Breast epithelium (tissue), 3 donors: ENCODE measurements around the gene COX10.

Experiments
- CTCF ChIP-seq, 3 donors: fragments of 450-650 bp; IDR thresholded peaks; one replicate each; pipeline ENCODE4 v1.5.1; 2016 to 2017; ENCODE audit warnings: antibody characterized with exemption in 3 of 3, mild to moderate bottlenecking in 3 of 3, moderate library complexity in 3 of 3
- POLR2A ChIP-seq: fragments of 450-650 bp; IDR thresholded peaks from one replicate; pipeline ENCODE4 v1.6.1; 2016; ENCODE audit warnings: antibody characterized with exemption, mild to moderate bottlenecking, moderate library complexity
- POLR2AphosphoS5 ChIP-seq, 3 donors: sonication (generic); formaldehyde crosslinking; IDR thresholded peaks; one replicate each; pipeline ENCODE4 v1.6.1; 2017; ENCODE audit warnings: antibody characterized with exemption in 3 of 3

GRCh38 chr17:14245002-14245401 lies 175.7 kb downstream of the COX10 start:
- TF ChIP-seq POLR2A (no peak), CTCF (IDR thresholded peaks at IDR 0.05) (no peak), POLR2AphosphoS5 (IDR thresholded peaks at IDR 0.05) (no peak)
